Measurements from ENCODE around the gene CCDC127.

DNA sequence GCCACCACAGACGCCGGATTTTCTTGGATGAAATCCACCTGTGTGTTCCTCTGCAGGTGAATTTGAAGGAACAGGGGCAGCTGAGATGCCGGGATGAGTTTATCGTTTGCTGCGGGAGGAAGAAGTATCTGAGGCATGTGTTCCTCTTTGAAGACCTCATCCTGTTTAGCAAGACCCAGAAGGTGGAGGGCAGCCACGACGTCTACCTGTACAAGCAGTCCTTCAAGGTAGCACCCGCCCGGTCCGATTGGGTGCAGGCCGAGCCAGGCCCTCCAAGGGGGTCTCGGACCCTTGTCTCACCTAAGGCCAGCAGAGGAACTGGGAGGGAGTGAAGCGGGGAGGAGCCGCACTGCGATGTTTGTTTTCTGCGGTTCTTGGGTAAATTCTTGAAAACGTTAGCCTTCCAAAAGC, 45.1 kb downstream of the CCDC127 start:
- TF ChIP-seq POLR2AphosphoS5 (IDR thresholded peaks at IDR 0.05; ENCODE audit: low read depth, low read length) (no peak), ZSCAN30 (CRISPR knock-in tag; IDR thresholded peaks at IDR 0.05) (no peak)

Data from HepG2 (cell line).